Spinal cord (tissue), 10 donors: ENCODE results near the gene C16orf78. TPM values are rescaled to one million over a fixed set of nuclear protein-coding genes. Genes with fewer than 3 reads are reported as not detected.

Source experiments
- DNase-seq, 6 donors: peaks; one replicate each; pipeline versions ENCODE4 v3.0.0 to v3.0.0-alpha.2; 2013 to 2015; ENCODE audit warnings: low spot score in 6 of 6, low read depth in 4 of 6
- H3K27ac ChIP-seq: one replicate; pipeline ENCODE4 v1.5.1; 2013; ENCODE audit warnings: low read depth, low read length, control low read depth
- H3K27me3 ChIP-seq: one replicate; pipeline ENCODE4 v1.6.1; 2013; ENCODE audit warnings: low read length; ENCODE audit not compliant: control insufficient read depth, insufficient read depth
- H3K36me3 ChIP-seq: one replicate; pipeline ENCODE4 v1.6.1; 2013; ENCODE audit warnings: low read length; ENCODE audit not compliant: control insufficient read depth, insufficient read depth
- H3K4me1 ChIP-seq: one replicate; pipeline ENCODE4 v1.6.1; 2013; ENCODE audit warnings: low read length; ENCODE audit not compliant: control insufficient read depth, insufficient read depth
- H3K4me3 ChIP-seq: one replicate; pipeline ENCODE4 v1.5.1; 2013; ENCODE audit warnings: low read depth, low read length, control low read depth
- H3K9me3 ChIP-seq: one replicate; pipeline ENCODE4 v1.6.1; 2013; ENCODE audit warnings: low read length; ENCODE audit not compliant: control insufficient read depth, insufficient read depth
- WGBS: methylation state at CpG from one replicate; pipeline ENCODE4 v1.1.5; 2013; ENCODE audit warnings: missing lambda C conversion rate; ENCODE audit not compliant: insufficient coverage; 5-methylcytosine and 5-hydroxymethylcytosine counted together
- polyA plus RNA-seq, 2 donors: library from polyadenylated mRNA; unstranded; fragments of 120-200 nt; gene quantifications; one replicate each; pipeline ENCODE4 v1.2.1, GENCODE V29; 2013; ENCODE audit not compliant: insufficient read length in 2 of 2
- total RNA-seq, 2 donors: library from RNA; depleted of rRNA in 1 of 2; stranded (reverse); fragments of 120-200 nt in 1 of 2; fragments of >200 nt in 1 of 2; gene quantifications; one replicate each; pipeline versions ENCODE4 v1.2.3 to v1.2.4, GENCODE V29; 2013 to 2014
- donor health status: healthy.

C16orf78 gene
- total and polyA plus RNA-seq, 4 donors: not detected

DNA sequence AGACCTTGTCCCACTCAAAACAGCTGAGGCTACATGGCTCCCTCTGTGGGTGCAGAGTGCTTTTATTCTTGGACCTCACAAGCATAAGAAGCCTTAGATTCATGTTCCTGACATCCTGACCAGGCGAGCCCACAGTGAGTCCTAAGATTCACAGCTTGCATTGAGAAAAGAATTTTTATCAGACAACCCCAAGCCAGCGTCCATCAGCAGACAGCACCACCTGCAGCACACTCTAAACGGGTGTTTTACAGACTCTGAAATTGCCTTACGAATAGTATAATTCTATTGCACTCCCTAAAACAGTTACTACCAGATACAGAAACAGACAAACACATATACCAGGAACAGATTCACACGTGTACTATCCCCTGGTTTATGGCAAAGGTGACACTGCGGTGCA, 31.9 kb downstream of the C16orf78 start:
- no peaks in the 10 kb centered on the region for H3K27me3 ChIP-seq
- 39% methylated on average over 2 of the region's 6 CpGs for WGBS
- H3K4me3 ChIP-seq: no peak overlapping the region
- H3K27ac ChIP-seq: no peak overlapping the region
- no peaks in the 10 kb centered on the region for H3K36me3 ChIP-seq
- H3K9me3 ChIP-seq: no peaks in the 10 kb centered on the region
- peak in 2 of 6 donors; percentile 7 to 51 for DNase-seq
- peaks cover 7% of the 10 kb centered on the region for H3K4me1 ChIP-seq

GRCh38 chr16:49407873-49408550, 34.4 kb downstream of the C16orf78 start:
- H3K36me3 ChIP-seq: no peaks in the 10 kb centered on the region
- peaks cover 7% of the 10 kb centered on the region for H3K4me1 ChIP-seq
- no peaks in the 10 kb centered on the region for H3K9me3 ChIP-seq
- no peaks in the 10 kb centered on the region for H3K27me3 ChIP-seq
- DNase-seq: peak; percentile 65 to 96 (median 80)
- no peak overlapping the region for H3K27ac ChIP-seq
- WGBS: 2% methylated on average over 10 of the region's 17 CpGs
- no peak overlapping the region for H3K4me3 ChIP-seq

GRCh38 chr16:49409121-49409520, 35.5 kb downstream of the C16orf78 start:
- H3K9me3 ChIP-seq: no peaks in the 10 kb centered on the region
- no peak overlapping the region for H3K27ac ChIP-seq
- no peaks in the 10 kb centered on the region for H3K36me3 ChIP-seq
- H3K4me1 ChIP-seq: peaks cover 7% of the 10 kb centered on the region
- WGBS: 100% methylated on average over 2 of the region's 2 CpGs
- DNase-seq: no peak
- no peaks in the 10 kb centered on the region for H3K27me3 ChIP-seq
- H3K4me3 ChIP-seq: no peak overlapping the region

GRCh38 chr16:49410226-49410625, 36.6 kb downstream of the C16orf78 start:
- H3K27ac ChIP-seq: no peak overlapping the region
- H3K4me1 ChIP-seq: peaks cover 7% of the 10 kb centered on the region
- H3K27me3 ChIP-seq: no peaks in the 10 kb centered on the region
- no peaks in the 10 kb centered on the region for H3K36me3 ChIP-seq
- H3K4me3 ChIP-seq: no peak overlapping the region
- no peak for DNase-seq
- 93% methylated on average over 3 of the region's 3 CpGs for WGBS
- H3K9me3 ChIP-seq: no peaks in the 10 kb centered on the region

DNA sequence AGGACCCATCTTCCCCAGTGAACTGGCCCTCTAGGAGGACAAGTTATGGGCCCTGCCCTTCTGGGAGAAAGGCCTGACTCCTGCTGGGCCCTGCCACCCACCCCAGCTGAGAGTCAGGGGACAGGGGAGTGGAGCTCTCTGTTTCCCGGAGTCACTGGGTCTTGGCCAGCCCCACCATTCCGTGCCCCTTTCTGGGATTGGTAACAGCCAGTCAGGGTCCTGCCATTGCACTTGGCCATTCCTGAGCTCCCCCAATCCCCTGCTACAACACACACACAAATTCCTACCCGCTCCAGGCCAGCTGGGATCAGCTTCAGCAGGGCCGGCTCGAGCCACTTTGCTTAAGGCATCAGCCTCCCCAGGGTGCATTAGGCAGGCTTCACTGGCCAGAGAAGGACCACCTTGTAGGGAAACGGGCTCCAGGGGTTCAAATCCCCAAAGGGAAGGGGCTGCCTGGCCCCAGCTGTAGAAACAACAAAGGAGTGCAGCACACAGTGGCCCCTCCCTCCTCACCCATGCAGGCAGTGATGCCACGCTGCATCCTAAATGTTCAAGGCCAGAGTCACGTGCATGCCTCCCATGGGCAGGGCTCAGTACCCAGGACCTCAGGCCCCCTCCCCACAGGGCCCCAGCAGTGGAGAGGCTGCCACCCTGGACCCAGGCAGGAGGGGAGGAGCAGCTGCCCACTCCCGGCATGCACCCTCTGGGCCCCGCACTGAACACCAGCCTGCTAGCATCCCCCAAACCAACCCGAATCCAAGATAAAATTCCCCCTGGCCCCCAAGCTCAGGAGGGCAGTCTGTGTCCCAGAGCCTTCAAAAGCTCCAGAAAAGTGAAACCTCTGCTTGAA, 37.7 kb downstream of the C16orf78 start:
- Histone ChIP-seq H3K4me1 (peaks cover 10% of the 10 kb centered on the region), H3K27me3 (no peaks in the 10 kb centered on the region), H3K4me3 (no peak overlapping the region), H3K27ac (no peak overlapping the region), H3K9me3 (no peaks in the 10 kb centered on the region), H3K36me3 (no peaks in the 10 kb centered on the region)
- no peak for DNase-seq
- 57% methylated on average over 9 of the region's 11 CpGs for WGBS

- no peaks in the 10 kb centered on the region for H3K9me3 ChIP-seq
- no peak overlapping the region for H3K27ac ChIP-seq
- peaks cover 14% of the 10 kb centered on the region for H3K4me1 ChIP-seq
- no peak overlapping the region for H3K4me3 ChIP-seq
- 83% methylated on average over 7 of the region's 15 CpGs for WGBS
- H3K36me3 ChIP-seq: no peaks in the 10 kb centered on the region
- no peak for DNase-seq
- peaks cover 2% of the 10 kb centered on the region for H3K27me3 ChIP-seq
These were observed 41.1 kb downstream of the C16orf78 start for GRCh38 chr16:49414671-49415070.

DNA sequence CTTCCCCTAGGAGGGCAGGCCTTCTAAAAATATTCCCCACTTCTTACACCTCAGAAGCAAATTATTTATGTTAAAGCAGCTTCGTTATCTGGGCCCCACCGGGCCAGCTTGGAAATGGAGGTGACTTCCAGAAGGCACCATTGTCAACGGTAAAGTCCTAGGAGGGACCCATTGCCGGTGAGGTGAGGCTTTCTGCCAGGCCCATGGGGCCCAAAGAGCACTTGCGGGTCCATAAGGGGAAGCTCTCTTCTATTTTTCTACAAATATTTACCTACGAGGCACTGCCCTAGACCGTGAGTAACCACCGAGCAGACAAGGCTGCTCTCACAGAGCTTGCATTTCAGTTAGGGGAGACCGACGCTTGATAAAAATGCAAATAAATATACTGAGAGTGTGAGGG, 41.5 kb downstream of the C16orf78 start:
- DNase-seq: no peak
- 91% methylated on average over 5 of the region's 10 CpGs for WGBS

GRCh38 chr16:49416001-49416675, 42.5 kb downstream of the C16orf78 start:
- H3K27me3 ChIP-seq: peaks cover 2% of the 10 kb centered on the region
- no peak overlapping the region for H3K27ac ChIP-seq
- WGBS: 53% methylated on average over 12 of the region's 15 CpGs
- peak in 1 of 6 donors; percentile 39 for DNase-seq
- H3K4me1 ChIP-seq: peaks cover 14% of the 10 kb centered on the region
- no peak overlapping the region for H3K4me3 ChIP-seq
- H3K9me3 ChIP-seq: no peaks in the 10 kb centered on the region
- no peaks in the 10 kb centered on the region for H3K36me3 ChIP-seq

More for the DNA sequence above, 41.5 kb downstream of the C16orf78 start:
- Histone ChIP-seq H3K27me3 (peaks cover 2% of the 10 kb centered on the region), H3K27ac (no peak overlapping the region), H3K9me3 (no peaks in the 10 kb centered on the region), H3K4me1 (peaks cover 14% of the 10 kb centered on the region), H3K4me3 (no peak overlapping the region), H3K36me3 (no peaks in the 10 kb centered on the region)

DNA sequence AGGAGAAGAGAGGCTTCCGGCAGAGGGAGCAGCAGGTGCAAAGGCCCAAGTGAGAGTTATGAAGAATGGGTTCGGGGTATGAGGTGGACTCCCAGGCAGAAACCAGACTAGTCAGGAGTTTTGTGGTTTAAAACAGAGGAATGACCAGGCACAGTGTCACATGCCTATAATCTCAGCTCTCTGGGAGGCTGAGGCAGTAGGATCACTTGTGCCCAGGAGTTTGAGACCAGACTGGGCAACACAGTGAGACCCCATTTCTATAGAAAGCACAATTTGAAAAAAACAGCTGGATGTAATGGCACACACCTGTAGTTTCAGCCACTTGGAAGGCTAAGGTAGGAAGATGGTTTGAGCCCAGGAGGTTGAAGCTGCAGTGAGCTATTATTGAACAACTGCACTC, 43.8 kb downstream of the C16orf78 start:
- DNase-seq: no peak
- Histone ChIP-seq H3K27ac (no peak overlapping the region), H3K36me3 (no peaks in the 10 kb centered on the region), H3K27me3 (peaks cover 2% of the 10 kb centered on the region), H3K4me1 (peaks cover 14% of the 10 kb centered on the region), H3K4me3 (no peak overlapping the region), H3K9me3 (no peaks in the 10 kb centered on the region)
- 86% methylated on average over 2 of the region's 2 CpGs for WGBS
